Muscle of leg (tissue), 11 donors: Measurements from ENCODE around the gene TOP1. TPM values are rescaled to one million over a fixed set of nuclear protein-coding genes. Genes with fewer than 3 reads are reported as not detected.

ENCODE experiments used
- DNase-seq: peaks from one replicate; pipeline ENCODE4 v3.0.0; 2013
- H3K27ac ChIP-seq: one replicate; pipeline ENCODE4 v1.5.1; 2013; ENCODE audit warnings: mild to moderate bottlenecking, low read length, control low read depth
- H3K27me3 ChIP-seq: one replicate; pipeline ENCODE4 v1.6.1; 2013; ENCODE audit warnings: low read length; ENCODE audit not compliant: control insufficient read depth, insufficient read depth
- H3K36me3 ChIP-seq: one replicate; pipeline ENCODE4 v1.6.1; 2013; ENCODE audit warnings: low read length; ENCODE audit not compliant: control insufficient read depth, insufficient read depth
- H3K4me1 ChIP-seq: one replicate; pipeline ENCODE4 v1.6.1; 2013; ENCODE audit warnings: low read length; ENCODE audit not compliant: control insufficient read depth, insufficient read depth
- H3K4me3 ChIP-seq: one replicate; pipeline ENCODE4 v1.5.1; 2013; ENCODE audit warnings: low read length, control low read depth
- H3K9me3 ChIP-seq: replicated peaks from 2 replicates; pipeline ENCODE4 v1.6.1; 2013; ENCODE audit warnings: low read depth, low read length; ENCODE audit not compliant: control insufficient read depth
- WGBS: methylation state at CpG from one replicate; pipeline ENCODE4 v1.1.5; 2013; ENCODE audit warnings: missing lambda C conversion rate; ENCODE audit not compliant: insufficient coverage; 5-methylcytosine and 5-hydroxymethylcytosine counted together
- polyA plus RNA-seq, 8 donors: library from polyadenylated mRNA; unstranded; fragments of 120-200 nt; gene quantifications; one replicate each; pipeline versions ENCODE4 v1.2.1 to v1.2.3, GENCODE V29; 2013; ENCODE audit warnings: inconsistent platforms in 1 of 8, low replicate concordance in 1 of 8; ENCODE audit not compliant: insufficient read length in 8 of 8, insufficient read depth in 1 of 8
- total RNA-seq: library from RNA; stranded (reverse); fragments of 120-200 nt; gene quantifications from one replicate; pipeline ENCODE4 v1.2.4, GENCODE V29; 2013

TOP1 gene
- total and polyA plus RNA-seq, 9 donors = 17.2 to 71.6 (median 57.9) TPM

DNA sequence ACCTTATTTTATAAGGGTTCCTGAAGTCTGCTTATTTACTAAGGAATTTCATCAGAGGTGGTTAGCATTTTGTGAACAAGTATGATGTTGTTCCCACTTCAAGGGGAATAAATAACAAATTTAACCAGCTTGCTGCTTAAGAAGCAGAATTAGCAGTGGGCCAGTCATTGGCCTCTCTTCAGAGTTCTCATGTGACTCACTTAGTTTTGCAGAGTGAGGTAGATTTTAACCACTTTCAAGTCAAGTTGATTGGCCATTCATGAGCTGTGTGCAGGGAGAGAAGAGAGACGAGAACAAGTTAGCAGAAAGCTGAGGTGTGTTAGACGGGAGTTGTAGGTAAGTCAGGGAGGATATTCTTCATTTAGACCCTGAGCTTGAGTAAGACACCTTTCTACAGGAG lies 18.1 kb downstream of the TOP1 start:
- Histone ChIP-seq H3K27me3 (no peaks in the 10 kb centered on the region), H3K36me3 (no peaks in the 10 kb centered on the region), H3K4me3 (no peak overlapping the region), H3K27ac (no peak overlapping the region), H3K9me3 (no peaks in the 10 kb centered on the region), H3K4me1 (peaks cover 14% of the 10 kb centered on the region)
- 71% methylated on average over 2 of the region's 2 CpGs for WGBS
- DNase-seq = no peak

- Histone ChIP-seq H3K27ac (no peak overlapping the region), H3K9me3 (no peaks in the 10 kb centered on the region), H3K36me3 (no peaks in the 10 kb centered on the region), H3K27me3 (no peaks in the 10 kb centered on the region), H3K4me3 (no peak overlapping the region), H3K4me1 (peaks cover 14% of the 10 kb centered on the region)
- no peak for DNase-seq
- WGBS = no CpG with 5 or more reads among the region's 5 CpGs
Observed at GRCh38 chr20:41047279-41047974, 18.8 kb downstream of the TOP1 start.

DNA sequence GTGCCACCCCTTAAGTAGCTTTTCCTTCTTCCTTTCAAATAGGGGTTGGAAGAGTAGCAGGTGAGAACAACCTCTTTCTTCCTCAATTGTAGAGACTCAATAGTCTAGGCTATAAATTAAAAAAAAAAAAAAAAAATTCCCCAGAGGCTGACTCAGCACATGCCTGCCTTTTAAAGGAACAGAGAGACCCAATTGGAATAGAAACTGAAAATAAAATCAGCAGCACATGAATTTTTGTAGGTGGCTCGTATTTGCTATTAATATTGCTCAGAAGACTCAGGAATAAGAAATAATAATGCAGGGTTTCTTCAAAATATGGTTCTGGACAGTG lies 19.3 kb downstream of the TOP1 start:
- Histone ChIP-seq H3K36me3 (no peaks in the 10 kb centered on the region), H3K4me1 (peaks cover 17% of the 10 kb centered on the region), H3K4me3 (no peak overlapping the region)

DNA sequence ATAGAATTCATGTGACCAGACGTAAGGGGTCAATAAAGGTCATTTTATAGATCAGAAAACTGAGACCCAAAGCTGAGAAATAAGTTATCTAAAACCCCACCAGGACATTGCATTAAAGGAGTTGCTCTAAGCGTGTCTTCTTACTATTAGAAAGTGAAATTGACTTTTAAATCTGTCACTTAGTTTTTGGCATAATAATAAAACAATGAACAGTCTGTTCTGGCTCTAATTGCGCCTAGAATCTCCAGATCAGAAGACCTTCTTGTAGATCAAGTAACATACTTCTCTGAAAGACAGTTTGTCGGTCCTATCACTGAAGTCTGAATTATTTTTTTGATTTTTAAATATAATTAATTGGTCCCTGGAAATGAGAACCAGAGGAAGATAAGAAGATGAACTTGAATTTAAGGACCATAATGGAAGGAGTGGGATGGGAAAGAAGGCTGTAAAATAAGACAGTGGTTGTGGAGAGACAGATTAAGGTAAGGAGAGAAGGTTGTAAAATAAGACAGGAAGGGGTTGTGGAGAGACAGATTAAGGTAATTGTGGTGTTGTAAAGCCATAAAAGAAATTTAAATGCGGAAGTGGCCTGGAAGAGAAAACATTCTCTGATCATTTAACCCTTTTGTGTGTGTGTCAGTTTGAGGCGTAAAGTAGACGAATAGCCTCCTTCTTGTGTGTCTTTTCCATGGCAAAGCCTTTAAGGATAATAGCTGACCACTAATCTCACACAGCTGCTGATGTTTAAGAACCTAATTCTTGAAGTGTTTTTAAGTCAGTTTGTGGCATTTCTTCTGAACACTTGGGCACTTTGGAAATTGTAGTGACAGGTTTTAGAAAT lies 20.1 kb downstream of the TOP1 start:
- H3K9me3 ChIP-seq = no peaks in the 10 kb centered on the region
- H3K27me3 ChIP-seq = no peaks in the 10 kb centered on the region
- no peak for DNase-seq
- no peaks in the 10 kb centered on the region for H3K36me3 ChIP-seq
- no CpG with 5 or more reads among the region's 7 CpGs for WGBS
- H3K4me3 ChIP-seq = no peak overlapping the region
- peaks cover 19% of the 10 kb centered on the region for H3K4me1 ChIP-seq
- no peak overlapping the region for H3K27ac ChIP-seq

More for the DNA sequence above, 19.3 kb downstream of the TOP1 start:
- WGBS = no CpG with 5 or more reads among the region's 1 CpG
- DNase-seq = peak; percentile 27
- H3K27ac ChIP-seq = no peak overlapping the region
- H3K27me3 ChIP-seq = no peaks in the 10 kb centered on the region
- H3K9me3 ChIP-seq = no peaks in the 10 kb centered on the region

- WGBS = no CpG with 5 or more reads among the region's 3 CpGs
- no peaks in the 10 kb centered on the region for H3K27me3 ChIP-seq
- H3K4me1 ChIP-seq = peaks cover 19% of the 10 kb centered on the region
- DNase-seq = no peak
- no peak overlapping the region for H3K27ac ChIP-seq
- H3K4me3 ChIP-seq = no peak overlapping the region
- H3K9me3 ChIP-seq = no peaks in the 10 kb centered on the region
- no peaks in the 10 kb centered on the region for H3K36me3 ChIP-seq
Observed at GRCh38 chr20:41049451-41049850, 20.8 kb downstream of the TOP1 start.

DNA sequence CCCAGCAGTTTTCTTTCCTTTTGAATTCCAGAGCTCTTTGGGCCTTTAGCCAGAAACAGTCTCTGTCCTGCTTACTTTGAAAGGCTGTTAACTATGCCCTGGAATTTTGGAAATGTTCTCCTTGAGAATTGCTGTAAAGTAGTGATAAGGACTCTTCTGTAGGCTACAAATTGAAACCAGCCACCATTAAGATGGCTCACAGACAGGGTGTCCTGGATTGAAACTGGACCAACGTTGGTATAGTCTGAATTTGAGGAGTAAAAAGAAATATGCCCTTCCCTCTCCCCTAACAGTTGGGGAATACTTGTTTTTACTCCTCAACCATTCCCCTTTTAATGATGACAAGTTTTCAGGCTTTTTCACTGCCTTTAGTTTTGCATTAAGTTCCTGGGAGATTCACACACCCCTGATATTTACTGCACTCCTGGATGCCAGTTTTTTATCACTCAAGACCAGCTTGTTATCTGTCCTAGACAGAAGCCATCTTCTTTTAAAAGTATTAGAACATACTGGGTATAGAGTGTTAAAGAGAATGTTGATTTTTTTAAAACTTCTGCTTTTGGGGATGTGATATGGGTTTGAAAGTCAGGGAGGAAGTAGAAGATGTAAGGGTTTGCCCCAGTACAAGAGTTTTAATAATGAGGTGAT lies 21.9 kb downstream of the TOP1 start:
- WGBS = no CpG with 5 or more reads among the region's 1 CpG
- H3K9me3 ChIP-seq = no peaks in the 10 kb centered on the region
- DNase-seq = peak; percentile 73
- no peaks in the 10 kb centered on the region for H3K36me3 ChIP-seq
- no peak overlapping the region for H3K4me3 ChIP-seq
- no peak overlapping the region for H3K27ac ChIP-seq
- H3K27me3 ChIP-seq = no peaks in the 10 kb centered on the region
- H3K4me1 ChIP-seq = peaks cover 19% of the 10 kb centered on the region

DNA sequence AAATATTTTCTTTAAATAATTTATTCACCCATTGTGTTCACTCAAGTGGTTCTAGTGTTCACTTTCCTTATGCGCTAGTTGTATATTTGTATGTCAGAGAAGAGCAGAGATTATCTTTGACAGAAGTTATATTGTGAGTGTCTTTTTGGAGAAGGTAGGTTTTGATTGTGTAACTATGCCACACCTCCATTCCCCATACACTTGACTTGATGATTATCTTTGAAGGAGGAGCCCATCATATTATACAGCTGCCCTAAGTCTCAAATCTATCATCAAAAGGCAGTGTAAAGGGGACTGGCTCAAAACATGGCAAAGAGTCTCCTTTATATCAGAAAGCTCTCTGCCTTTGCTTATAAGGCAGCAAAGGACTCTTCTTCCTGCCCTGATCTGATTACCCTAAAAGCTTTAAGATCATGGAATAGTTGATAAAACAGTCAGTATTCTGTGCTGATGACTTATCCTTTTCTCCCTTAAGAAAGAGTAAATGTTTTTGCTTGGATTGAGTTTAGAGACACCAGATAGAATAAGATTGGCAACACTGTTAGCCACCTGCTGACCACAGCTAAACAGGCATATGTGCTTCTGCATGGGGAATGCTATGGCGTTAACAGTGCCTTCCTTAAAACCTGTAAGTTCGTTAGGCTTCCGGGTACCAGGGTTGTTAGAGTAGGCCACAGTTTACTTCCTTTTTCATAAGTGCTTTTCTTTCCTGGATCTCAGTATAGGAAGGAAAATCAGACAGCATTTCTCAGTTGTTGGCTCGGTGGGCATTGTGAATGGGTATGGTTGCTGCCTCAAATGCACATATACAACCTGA lies 22.6 kb downstream of the TOP1 start:
- Histone ChIP-seq H3K36me3 (no peaks in the 10 kb centered on the region), H3K27ac (no peak overlapping the region), H3K27me3 (no peaks in the 10 kb centered on the region), H3K4me3 (no peak overlapping the region), H3K9me3 (no peaks in the 10 kb centered on the region), H3K4me1 (peaks cover 19% of the 10 kb centered on the region)
- WGBS = 46% methylated on average over 3 of the region's 5 CpGs
- peak; percentile 30 for DNase-seq

DNA sequence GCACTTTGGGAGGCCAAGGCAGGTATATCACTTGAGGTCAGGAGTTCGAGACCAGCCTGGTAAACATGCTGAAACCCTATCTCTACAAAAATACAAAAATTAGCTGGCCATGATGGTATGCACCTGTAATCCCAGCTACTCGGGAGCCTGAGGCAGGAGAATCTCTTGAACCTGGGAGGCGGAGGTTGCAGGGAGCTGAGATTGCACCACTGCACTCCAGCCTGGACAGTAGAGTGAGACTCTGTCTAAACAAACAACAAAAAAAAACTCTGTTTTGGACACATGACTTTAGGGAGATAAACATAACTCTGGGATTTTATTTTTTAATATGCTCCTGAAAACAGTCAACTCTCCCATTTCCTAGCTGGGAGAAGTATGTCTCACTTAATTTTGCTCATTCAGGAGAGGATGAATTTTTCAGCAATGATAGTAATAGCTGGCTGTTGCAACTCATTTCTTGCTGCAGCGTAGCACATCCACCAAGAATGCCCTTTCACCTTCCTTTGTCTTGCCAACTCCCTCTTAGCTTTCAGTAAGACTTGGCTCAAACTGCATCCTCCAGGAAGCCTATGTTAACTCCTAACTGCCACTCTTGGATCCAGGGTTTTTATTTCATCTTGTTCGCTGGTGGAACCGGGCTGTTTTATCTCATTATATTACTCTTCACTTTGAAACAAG lies 24.3 kb downstream of the TOP1 start:
- Histone ChIP-seq H3K4me1 (peaks cover 17% of the 10 kb centered on the region), H3K4me3 (no peak overlapping the region)

GRCh38 chr20:41054070-41054846 lies 25.6 kb downstream of the TOP1 start:
- Histone ChIP-seq H3K36me3 (no peaks in the 10 kb centered on the region), H3K27ac (no peak overlapping the region), H3K4me3 (no peak overlapping the region), H3K27me3 (no peaks in the 10 kb centered on the region), H3K9me3 (no peaks in the 10 kb centered on the region), H3K4me1 (peaks cover 17% of the 10 kb centered on the region)
- WGBS = 100% methylated on average over 3 of the region's 10 CpGs
- no peak for DNase-seq

More for the DNA sequence above, 24.3 kb downstream of the TOP1 start:
- DNase-seq = peak; percentile 60
- WGBS = 70% methylated on average over 2 of the region's 6 CpGs
- H3K9me3 ChIP-seq = no peaks in the 10 kb centered on the region
- H3K27ac ChIP-seq = no peak overlapping the region
- no peaks in the 10 kb centered on the region for H3K27me3 ChIP-seq
- H3K36me3 ChIP-seq = no peaks in the 10 kb centered on the region
